HG02938 (cell line): Measurements from ENCODE around the gene CDIPT.
"Not testable (repeated sequence)": the region's sequence is repeated elsewhere in the genome, so short reads cannot be mapped to it uniquely, and the experiment has no call there.

Experiments used
- ATAC-seq: cut with Tn5 transposase; IDR thresholded peaks from one replicate; pipeline ENCODE4 v1.9.1; 2021; ENCODE audit warnings: mild to moderate bottlenecking, moderate library complexity; ENCODE audit not compliant: unreplicated experiment

The CDIPT gene

GRCh38 chr16:29897333-29897732 lies 34.3 kb upstream of the CDIPT start:
- no peak for ATAC-seq

GRCh38 chr16:29896841-29897240 lies 33.8 kb upstream of the CDIPT start:
- ATAC-seq = no peak

- no peak for ATAC-seq
Measured at GRCh38 chr16:29894352-29894751, 31.3 kb upstream of the CDIPT start.

- no peak for ATAC-seq
Measured at GRCh38 chr16:29893553-29893952, 30.5 kb upstream of the CDIPT start.

- ATAC-seq = no peak
Measured at GRCh38 chr16:29892458-29892813, 29.4 kb upstream of the CDIPT start.

- no peak for ATAC-seq
Measured at GRCh38 chr16:29891525-29892457, 28.8 kb upstream of the CDIPT start.

- not testable (repeated sequence) for ATAC-seq
Measured at GRCh38 chr16:29889372-29889771, 26.3 kb upstream of the CDIPT start.

- ATAC-seq = no peak
Measured at GRCh38 chr16:29883987-29884386, 21.0 kb upstream of the CDIPT start.

GRCh38 chr16:29881050-29881449 lies 18.0 kb upstream of the CDIPT start:
- no peak for ATAC-seq

GRCh38 chr16:29878172-29878571 lies 15.1 kb upstream of the CDIPT start:
- ATAC-seq = no peak

- ATAC-seq = no peak
Measured at GRCh38 chr16:29877266-29877961, 14.4 kb upstream of the CDIPT start.

- no peak for ATAC-seq
Measured at GRCh38 chr16:29876594-29877249, 13.7 kb upstream of the CDIPT start.

GRCh38 chr16:29876217-29876593 lies 13.2 kb upstream of the CDIPT start:
- no peak for ATAC-seq

GRCh38 chr16:29875206-29875605 lies 12.2 kb upstream of the CDIPT start:
- no peak for ATAC-seq

GRCh38 chr16:29873319-29873718 lies 10.3 kb upstream of the CDIPT start:
- ATAC-seq = no peak

GRCh38 chr16:29871822-29872546 lies 9.0 kb upstream of the CDIPT start:
- ATAC-seq = no peak

GRCh38 chr16:29869067-29869466 lies 6.0 kb upstream of the CDIPT start:
- not testable (repeated sequence) for ATAC-seq

GRCh38 chr16:29868396-29869009 lies 5.5 kb upstream of the CDIPT start:
- no peak for ATAC-seq

GRCh38 chr16:29864205-29864604 lies 1.2 kb upstream of the CDIPT start:
- ATAC-seq = no peak

- ATAC-seq = no peak
Measured at GRCh38 chr16:29863669-29863984, 601 bp upstream of the CDIPT start.

GRCh38 chr16:29862383-29862883 lies 593 bp downstream of the CDIPT start:
- ATAC-seq = no peak
